Stimulated activated effector memory CD8-positive, alpha-beta T cell treated with anti-CD3 and anti-CD28 coated beads, Interleukin-12 subunit alpha, Interleukin-12 subunit beta, amount 100 ng/mL, for 72 hours (primary cell): ENCODE measurements around the gene CDC42EP5.
A peak's percentile ranks its signal among the peaks of the same experiment; 100 is the strongest.
"Not testable (repeated sequence)": the region's sequence is repeated elsewhere in the genome, so short reads cannot be mapped to it uniquely, and the experiment has no call there.

Source experiments
- ATAC-seq: fragments of 150-1000 bp; cut with Tn5 transposase; 2 replicates; pipeline ENCODE4 v1.10.0; 2021
- DNase-seq, 2 donors: peaks; one replicate each; pipeline ENCODE4 v3.0.0; 2021 to 2022; ENCODE audit warnings: low spot score in 2 of 2
- H3K27ac Mint-ChIP-seq: one replicate; pipeline ENCODE4 v1.8.0; 2022; ENCODE audit warnings: mild to moderate bottlenecking, mixed read lengths
- H3K36me3 Mint-ChIP-seq: one replicate; pipeline ENCODE4 v1.8.0; 2022; ENCODE audit warnings: mild to moderate bottlenecking, mixed read lengths
- H3K4me1 Mint-ChIP-seq: one replicate; pipeline ENCODE4 v1.8.0; 2022; ENCODE audit warnings: mixed read lengths
- H3K4me3 Mint-ChIP-seq: one replicate; pipeline ENCODE4 v1.8.0; 2022; ENCODE audit warnings: mild to moderate bottlenecking, mixed read lengths
- H3K9me3 Mint-ChIP-seq: one replicate; pipeline ENCODE4 v1.8.0; 2022; ENCODE audit warnings: mixed read lengths

Gene CDC42EP5, protein sequence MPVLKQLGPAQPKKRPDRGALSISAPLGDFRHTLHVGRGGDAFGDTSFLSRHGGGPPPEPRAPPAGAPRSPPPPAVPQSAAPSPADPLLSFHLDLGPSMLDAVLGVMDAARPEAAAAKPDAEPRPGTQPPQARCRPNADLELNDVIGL

DNA sequence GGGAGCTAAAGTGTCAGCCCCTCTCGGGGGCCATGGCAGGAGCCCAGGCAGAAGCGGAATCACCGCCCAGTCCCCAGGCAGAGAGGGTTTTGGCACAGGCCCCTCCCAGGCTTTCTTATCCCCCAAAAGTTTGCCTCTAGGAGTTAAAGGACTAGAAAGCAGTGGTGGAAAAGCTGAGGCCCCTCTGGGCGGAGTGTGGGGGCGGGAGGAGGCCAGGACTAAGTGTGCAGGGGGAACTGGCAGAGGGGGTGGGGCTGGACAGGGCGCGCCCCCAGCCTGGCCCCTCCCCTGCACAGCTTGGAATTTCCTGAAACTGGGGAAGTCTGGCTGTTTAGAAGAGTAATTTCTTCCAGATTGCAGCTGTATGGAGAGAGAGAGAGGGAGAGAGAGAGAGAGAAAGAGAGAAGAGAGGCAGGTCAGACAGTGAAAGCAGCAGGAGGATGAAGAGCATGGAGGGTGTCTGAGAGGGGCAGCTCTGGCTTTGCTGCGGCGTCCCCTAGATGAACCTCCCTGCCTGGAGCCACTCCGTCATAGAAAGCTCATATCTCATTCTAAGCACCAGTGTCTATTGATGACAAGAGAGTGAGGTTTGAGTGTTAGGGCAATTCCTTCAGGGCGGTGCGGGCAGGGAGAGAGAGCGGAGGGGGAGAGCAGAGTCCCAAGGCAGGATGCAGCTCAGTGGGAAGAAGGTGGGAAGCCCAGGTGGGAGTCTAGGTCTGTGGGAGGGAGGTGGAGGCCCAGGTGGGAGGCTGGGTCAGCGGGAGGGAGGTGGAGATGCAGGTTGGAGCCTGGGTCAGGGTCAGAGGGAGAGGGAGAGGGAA is at the start of gene CDC42EP5:
CDC42EP5 (minus strand) TSS at position 226 of the 821 bp plus-strand sequence. CDS start 7,749 bp downstream, outside the sequence.
- peak within 1 kb of the TSS; percentile 39 for H3K4me3 Mint-ChIP-seq
- no peaks in the 10 kb centered on the region for H3K9me3 Mint-ChIP-seq
- H3K36me3 Mint-ChIP-seq: no peaks in the 10 kb centered on the region
- DNase-seq (no peak), ATAC-seq (peak; percentile 65)
- H3K4me1 Mint-ChIP-seq: peaks cover 23% of the 10 kb centered on the region
- H3K27ac Mint-ChIP-seq: peak within 1 kb of the TSS; percentile 56

DNA sequence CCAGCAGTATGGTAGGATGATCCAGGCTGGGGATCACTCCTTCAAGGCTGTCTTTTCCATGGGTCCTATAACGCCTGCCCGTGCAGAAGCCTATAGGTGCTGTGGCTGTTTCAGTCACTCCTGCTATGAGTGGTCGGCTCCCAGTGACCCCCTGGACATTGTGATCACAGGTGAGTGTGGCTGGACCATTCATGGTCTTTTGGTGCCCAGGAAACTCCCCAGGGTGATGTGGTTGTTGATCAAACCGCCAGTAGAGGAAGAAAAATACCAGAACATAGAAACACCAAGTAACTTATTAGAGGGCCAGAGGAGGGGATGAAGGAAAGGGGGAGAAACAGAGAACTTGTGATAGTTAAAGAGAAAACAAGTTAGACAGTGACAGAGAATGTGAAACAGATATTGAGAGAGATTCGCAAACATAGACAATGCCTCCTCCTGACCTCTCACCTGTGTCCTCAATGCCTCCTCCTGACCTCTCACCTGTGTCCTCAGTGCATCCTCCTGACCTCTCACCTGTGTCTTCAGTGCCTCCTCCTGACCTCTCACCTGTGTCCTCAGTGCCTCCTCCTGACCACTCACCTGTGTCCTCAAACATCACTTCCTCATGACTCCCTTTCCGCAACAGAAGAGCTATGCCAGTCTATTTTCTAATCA is 48.9 kb upstream of the CDC42EP5 start:
- peaks cover 5% of the 10 kb centered on the region for H3K9me3 Mint-ChIP-seq
- peak overlapping the region; percentile 51 for H3K4me3 Mint-ChIP-seq
- peaks cover 47% of the 10 kb centered on the region for H3K4me1 Mint-ChIP-seq
- peak overlapping the region; percentile 37 for H3K27ac Mint-ChIP-seq
- peaks cover 16% of the 10 kb centered on the region for H3K36me3 Mint-ChIP-seq
- DNase-seq (no peak), ATAC-seq (no peak)

DNA sequence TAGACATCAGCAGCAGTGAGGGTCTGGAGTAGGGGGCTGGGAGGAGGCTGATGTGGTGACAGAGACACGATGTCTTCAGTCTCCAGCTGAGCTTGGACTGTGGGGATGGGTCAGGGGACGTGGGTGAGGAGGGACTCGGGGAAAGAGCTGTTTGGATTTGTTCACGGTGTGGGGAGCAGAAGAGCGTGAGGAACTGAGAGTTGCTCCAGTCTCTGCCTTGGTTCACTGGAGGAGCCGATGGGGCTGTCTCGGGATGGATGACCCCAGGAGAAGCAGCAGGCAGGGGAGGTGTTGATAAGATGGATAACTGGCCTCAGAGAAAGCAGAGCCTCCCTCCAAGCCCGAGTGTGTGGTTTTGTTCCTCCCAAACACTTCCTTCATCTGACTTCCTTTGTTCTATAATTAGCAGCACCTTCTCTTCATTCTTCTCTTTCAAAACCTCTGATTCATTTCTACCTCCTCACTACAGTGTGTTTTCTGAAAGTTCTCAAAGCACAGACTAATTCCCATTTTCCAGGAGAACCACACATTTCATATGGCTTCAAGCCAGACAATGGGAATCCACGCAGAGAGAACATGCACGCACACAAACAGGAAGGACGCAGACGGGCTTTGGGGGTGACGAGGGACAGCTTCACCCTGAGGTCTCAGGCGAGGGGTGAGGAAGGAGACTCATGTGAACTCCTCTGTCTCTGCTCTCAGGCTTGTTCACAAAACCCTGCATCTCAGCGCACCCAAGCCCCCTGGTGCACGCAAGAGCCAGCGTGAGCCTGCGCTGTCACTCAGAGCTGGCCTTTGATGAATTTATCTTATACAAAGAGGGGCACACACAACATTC is 48.1 kb upstream of the CDC42EP5 start:
- Mint-ChIP-seq H3K27ac (peak overlapping the region; percentile 21), H3K4me1 (peaks cover 47% of the 10 kb centered on the region), H3K4me3 (peak overlapping the region; percentile 51), H3K9me3 (peaks cover 5% of the 10 kb centered on the region), H3K36me3 (peaks cover 16% of the 10 kb centered on the region)
- DNase-seq: no peak
- no peak for ATAC-seq

DNA sequence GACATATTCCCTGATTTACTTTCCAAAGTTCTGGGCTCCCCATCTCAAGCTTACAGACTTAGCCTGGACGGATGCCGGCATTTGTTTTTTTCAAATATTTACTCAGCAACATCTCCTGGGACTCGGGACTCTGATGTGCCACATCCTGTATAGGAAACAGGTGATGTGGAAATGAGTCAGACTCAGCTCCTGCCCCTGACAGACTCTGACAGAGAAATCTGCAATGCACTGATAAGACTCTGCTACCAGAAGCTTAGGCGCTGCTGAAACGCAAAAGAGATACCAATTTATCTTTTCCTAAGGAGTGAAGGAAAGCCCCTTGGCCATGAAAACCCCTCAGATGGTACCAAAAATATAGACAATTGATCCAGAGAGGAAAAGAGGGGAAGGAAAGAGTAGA is 45.7 kb upstream of the CDC42EP5 start:
- Mint-ChIP-seq H3K36me3 (peaks cover 16% of the 10 kb centered on the region), H3K4me1 (peaks cover 47% of the 10 kb centered on the region), H3K27ac (no peak overlapping the region), H3K9me3 (peaks cover 5% of the 10 kb centered on the region), H3K4me3 (peak overlapping the region; percentile 1)
- ATAC-seq: peak; percentile 86
- no peak for DNase-seq

DNA sequence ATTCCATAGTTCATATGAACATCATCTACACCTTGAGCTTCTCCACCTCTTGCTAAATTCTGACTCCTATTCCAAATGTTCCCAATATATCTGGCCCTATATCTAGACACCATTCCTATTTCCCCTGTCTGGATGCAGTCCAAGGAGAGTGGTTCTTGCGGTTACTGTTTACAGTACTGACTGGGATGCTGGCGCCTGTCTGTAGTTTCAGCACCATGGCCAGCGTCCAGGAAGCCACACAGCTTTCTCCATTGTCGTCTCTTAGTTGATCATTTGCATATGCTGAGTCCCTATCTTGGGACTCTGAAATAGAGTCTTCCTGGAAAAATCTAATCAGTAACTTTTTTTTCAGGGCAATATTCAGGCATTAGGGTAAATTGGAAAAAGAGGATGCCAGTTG is 44.4 kb upstream of the CDC42EP5 start:
- DNase-seq: peak; percentile 36 to 66
- Mint-ChIP-seq H3K27ac (no peak overlapping the region), H3K4me1 (peaks cover 34% of the 10 kb centered on the region), H3K4me3 (no peak overlapping the region), H3K9me3 (peaks cover 5% of the 10 kb centered on the region), H3K36me3 (peaks cover 15% of the 10 kb centered on the region)
- ATAC-seq: no peak

DNA sequence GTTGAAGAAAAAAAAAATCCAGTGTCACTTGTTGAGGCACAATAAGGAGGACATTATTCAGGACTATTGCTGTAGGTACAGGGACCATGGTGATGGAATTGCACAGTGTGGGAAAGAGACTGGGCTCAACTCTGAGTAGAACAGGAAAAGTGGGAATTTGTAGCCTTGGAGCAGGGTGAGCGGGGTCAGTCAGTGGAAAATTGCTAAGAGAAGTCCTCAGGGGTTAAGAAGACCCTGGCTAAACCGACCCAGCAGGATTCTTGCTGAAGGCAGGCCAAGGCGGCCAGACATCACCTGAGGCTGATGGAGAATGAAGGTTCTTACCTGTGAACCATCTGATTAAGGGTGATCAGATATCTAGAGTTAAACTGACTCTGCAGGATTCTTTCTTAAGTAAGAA is 42.1 kb upstream of the CDC42EP5 start:
- peaks cover 14% of the 10 kb centered on the region for H3K4me1 Mint-ChIP-seq
- peaks cover 3% of the 10 kb centered on the region for H3K9me3 Mint-ChIP-seq
- no peak overlapping the region for H3K27ac Mint-ChIP-seq
- no peak overlapping the region for H3K4me3 Mint-ChIP-seq
- DNase-seq (no peak), ATAC-seq (no peak)
- peaks cover 11% of the 10 kb centered on the region for H3K36me3 Mint-ChIP-seq

DNA sequence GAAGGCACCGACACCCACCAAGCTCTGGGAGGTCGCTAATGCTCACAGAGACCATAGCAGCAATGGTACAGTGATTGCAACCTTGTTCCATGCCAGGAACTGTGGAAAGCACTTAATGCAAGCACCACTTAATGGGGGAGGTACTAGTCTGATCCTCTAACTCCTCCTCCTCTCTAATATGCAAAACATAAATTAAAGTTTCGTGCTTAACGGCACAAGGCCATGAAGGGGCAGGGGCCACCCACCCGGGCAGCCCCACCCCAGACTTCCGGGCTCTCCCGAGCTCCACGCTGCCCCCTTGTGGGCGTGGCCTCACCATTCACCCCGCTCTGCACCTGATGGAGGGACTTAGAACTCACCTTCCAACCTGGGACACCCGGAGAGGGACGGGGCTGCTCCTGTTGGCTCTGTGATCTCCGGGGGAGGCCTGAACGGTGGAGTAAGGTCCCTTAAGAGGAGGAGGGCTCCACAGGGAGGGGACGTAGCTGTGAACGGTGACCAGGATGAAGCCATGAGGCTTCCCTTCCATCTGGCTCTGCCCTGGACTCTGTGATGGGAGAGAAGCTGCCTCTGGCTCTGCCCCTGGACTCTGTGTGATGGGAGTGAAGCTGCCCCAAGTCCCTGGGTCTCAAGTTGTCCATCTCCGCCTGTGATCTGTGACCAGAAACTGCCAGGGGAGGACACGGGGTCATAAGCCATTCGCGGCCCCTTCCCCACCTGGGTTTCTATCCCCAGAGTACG is 36.3 kb upstream of the CDC42EP5 start:
- H3K4me1 Mint-ChIP-seq: peaks cover 35% of the 10 kb centered on the region
- not testable (repeated sequence) for H3K36me3 Mint-ChIP-seq, H3K27ac Mint-ChIP-seq, DNase-seq, H3K4me3 Mint-ChIP-seq, H3K9me3 Mint-ChIP-seq
- peak; percentile 71 for ATAC-seq

DNA sequence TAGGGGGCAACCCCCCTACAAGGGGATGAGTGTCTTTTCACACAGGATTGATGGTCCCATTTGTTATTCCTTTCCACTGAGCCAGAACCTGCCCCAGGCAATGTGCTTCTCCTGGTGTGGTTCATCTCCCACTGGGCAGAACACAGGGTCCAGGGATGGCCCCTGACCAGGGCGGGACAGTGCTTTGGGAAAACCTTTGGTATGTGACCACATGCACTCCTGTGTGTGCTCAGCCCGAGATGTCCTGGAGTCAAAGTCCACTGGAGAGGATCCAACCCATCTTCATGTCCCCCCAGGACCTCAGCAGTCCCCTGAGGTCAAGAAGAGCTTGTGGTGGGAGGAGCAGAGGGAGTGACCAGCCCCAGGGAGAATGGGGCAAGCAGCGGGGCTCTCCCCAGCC is 35.4 kb upstream of the CDC42EP5 start:
- DNase-seq, H3K4me3 Mint-ChIP-seq, H3K27ac Mint-ChIP-seq, H3K9me3 Mint-ChIP-seq, H3K36me3 Mint-ChIP-seq, ATAC-seq: not testable (repeated sequence)
- peaks cover 35% of the 10 kb centered on the region for H3K4me1 Mint-ChIP-seq

DNA sequence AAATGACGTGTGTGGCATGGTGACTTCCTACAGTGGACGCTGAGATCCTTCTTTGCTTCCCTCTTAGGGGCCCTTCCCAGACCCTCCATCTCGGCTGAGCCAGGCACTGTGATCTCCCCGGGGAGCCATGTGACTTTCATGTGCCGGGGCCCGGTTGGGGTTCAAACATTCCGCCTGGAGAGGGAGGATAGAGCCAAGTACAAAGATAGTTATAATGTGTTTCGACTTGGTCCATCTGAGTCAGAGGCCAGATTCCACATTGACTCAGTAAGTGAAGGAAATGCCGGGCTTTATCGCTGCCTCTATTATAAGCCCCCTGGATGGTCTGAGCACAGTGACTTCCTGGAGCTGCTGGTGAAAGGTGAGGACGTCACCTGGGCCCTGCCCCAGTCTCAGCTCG is 34.7 kb upstream of the CDC42EP5 start:
- H3K9me3 Mint-ChIP-seq: no peaks in the 10 kb centered on the region
- H3K4me1 Mint-ChIP-seq: peaks cover 35% of the 10 kb centered on the region
- DNase-seq: no peak
- no peaks in the 10 kb centered on the region for H3K36me3 Mint-ChIP-seq
- ATAC-seq: no peak
- no peak overlapping the region for H3K27ac Mint-ChIP-seq
- H3K4me3 Mint-ChIP-seq: peak overlapping the region; percentile 43

DNA sequence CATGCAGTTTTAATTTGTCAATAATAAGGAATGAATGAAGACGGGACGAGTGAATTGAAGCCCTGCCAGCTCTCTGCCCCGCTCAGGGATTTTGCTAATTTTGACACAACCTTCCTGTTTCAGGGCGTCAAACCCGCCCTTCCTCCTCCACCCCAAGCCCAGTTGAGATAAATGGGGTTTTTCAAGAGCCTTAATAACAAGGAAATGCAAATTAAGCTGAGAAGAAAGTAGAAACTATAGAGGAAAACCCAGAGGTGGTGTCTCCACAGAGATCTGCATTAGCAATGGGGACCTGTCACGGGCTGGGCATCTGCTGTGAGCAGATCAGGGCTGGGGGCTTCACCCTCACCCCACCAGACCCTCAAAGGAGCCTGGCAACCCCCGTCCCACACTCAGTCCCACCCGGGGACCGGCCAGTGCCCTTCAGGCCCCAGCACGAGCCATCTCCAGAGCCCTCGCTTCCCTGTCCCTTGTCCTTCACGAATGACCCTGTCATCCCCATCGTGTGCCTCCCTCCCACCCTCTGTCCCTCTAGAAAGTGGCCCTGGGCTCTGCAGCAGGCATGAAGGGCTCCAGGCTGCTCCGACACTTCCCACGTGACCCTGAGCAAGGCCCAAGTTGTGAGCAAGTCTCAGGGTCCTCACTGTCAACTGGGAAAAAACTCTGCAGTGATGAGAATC is 34.1 kb upstream of the CDC42EP5 start:
- H3K9me3 Mint-ChIP-seq, DNase-seq, H3K36me3 Mint-ChIP-seq: not testable (repeated sequence)
- Mint-ChIP-seq H3K27ac (peak overlapping the region; percentile 45), H3K4me3 (peak overlapping the region; percentile 43), H3K4me1 (peaks cover 41% of the 10 kb centered on the region)
- ATAC-seq: peak; percentile 16

DNA sequence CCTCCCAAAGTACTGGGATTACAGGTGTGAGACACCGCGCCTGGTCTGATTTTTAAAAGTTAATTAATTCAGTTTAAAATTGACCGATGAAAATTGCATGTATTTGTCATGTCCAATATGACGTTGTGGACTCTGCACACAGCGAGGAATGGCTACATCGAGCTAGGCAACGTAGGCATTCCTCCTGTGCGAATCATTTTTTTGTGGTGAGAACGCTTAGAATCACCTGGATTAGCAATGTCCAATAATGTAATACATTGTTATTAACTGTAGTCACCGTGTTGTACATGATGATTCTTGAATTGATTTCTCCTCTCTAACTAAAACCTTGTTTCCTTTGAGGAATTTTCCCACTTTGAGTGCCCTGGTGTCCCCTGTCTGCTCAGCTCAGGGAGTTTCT is 33.0 kb upstream of the CDC42EP5 start:
- DNase-seq (no peak), ATAC-seq (no peak)
- peak overlapping the region; percentile 43 for H3K4me3 Mint-ChIP-seq
- peak overlapping the region; percentile 21 for H3K27ac Mint-ChIP-seq
- H3K36me3 Mint-ChIP-seq: no peaks in the 10 kb centered on the region
- H3K4me1 Mint-ChIP-seq: peaks cover 41% of the 10 kb centered on the region
- H3K9me3 Mint-ChIP-seq: no peaks in the 10 kb centered on the region

DNA sequence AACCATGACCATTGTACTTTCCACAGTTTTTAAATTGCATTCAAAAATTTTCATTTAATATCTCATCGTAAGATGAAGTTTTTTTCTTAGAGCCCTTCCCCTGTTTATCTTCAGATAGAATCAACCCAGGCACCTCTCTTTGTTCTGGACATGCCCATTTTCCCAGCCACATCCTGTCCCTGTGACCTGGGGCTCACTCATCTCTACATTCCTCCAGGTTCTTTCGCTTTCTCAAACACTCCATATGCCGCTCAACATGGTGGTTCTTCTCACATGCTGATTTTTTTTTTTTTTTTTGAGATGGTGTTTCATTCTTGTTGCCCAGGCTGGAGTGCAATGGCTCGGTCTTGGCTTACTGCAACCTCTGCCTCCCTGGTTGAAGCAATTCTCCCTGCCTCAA is 32.4 kb upstream of the CDC42EP5 start:
- not testable (repeated sequence) for ATAC-seq, H3K9me3 Mint-ChIP-seq, DNase-seq, H3K36me3 Mint-ChIP-seq, H3K27ac Mint-ChIP-seq, H3K4me3 Mint-ChIP-seq
- H3K4me1 Mint-ChIP-seq: peaks cover 41% of the 10 kb centered on the region

DNA sequence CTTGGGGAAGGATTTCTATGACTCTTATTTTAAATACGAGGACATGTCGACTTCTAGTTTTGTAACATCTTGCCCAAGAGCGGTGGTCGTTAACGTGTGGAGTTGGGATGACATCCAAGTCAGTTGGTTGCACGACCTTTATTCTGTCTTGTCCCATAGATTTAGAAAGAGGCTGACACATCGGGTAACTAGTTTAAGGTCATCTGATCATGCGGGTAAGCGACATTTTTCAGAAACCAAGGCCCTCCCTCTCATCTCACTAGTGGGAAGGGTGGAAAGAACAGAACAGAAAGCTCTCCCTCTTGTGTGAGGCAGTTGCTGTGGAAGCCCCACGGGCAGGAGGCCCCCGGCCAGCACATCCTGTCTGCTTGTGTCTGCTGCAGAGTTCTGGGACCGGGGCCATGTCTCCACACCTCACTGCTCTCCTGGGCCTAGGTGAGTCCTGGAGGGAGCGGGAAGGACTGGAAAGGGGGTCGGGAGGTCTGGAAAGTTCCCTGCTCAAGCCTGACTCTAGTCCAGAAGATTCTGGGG is 29.5 kb upstream of the CDC42EP5 start, which contains the start of gene LAIR2:
LAIR2 (plus strand) TSS at position 314 of the 531 bp plus-strand sequence; CDS start at position 402, 88 bp downstream.
- Mint-ChIP-seq H3K27ac (no peak within 1 kb of the TSS), H3K4me3 (peak within 1 kb of the TSS; percentile 26)
- peak; percentile 73 for ATAC-seq

DNA sequence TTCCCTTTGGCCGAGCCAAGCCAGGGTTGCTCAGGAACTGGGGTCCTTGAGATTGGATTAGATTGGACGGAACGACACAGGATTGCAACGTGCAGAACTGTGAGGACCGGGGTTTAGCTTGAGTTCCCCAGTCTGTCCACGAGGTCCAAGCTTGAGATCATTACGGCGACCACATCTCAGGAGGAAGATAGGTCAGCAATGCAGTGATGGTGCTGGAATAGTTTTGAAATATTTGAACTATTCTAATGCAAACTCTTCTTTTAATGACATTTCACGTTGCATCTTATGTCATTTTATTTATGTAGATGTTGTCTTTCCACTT is 25.3 kb upstream of the CDC42EP5 start:
- H3K9me3 Mint-ChIP-seq: not testable (repeated sequence)

More for the DNA sequence above, 29.5 kb upstream of the CDC42EP5 start, which contains the start of gene LAIR2:
- no peaks in the 10 kb centered on the region for H3K9me3 Mint-ChIP-seq
- DNase-seq: no peak
- peaks cover 39% of the 10 kb centered on the region for H3K4me1 Mint-ChIP-seq
- no peaks in the 10 kb centered on the region for H3K36me3 Mint-ChIP-seq

More for the DNA sequence above, 25.3 kb upstream of the CDC42EP5 start:
- H3K4me1 Mint-ChIP-seq: peaks cover 17% of the 10 kb centered on the region
- not testable (repeated sequence) for H3K36me3 Mint-ChIP-seq, H3K27ac Mint-ChIP-seq, DNase-seq, H3K4me3 Mint-ChIP-seq
- ATAC-seq: peak; percentile 24
